ENCODE data around the gene BEND3.

BEND3 gene

DNA sequence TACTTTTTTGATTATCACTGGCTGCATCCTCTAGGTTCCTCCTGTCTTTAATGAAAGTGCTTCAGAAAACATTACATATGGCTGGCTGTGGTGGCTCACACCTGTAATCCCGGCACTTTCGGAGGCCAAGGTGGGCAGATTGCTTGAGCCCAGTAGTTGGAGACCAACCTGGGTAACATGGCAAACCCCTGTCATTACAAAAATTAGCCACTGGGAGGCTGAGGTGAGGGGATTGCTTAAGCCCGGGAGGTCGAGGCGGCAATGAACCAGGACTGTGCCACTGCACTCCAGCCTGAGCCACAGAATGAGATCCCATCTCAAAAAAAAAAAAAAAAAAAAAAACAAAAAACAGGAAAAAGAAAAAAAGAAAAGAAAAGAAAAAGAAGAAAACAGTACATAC is 35.3 kb downstream of the BEND3 start:
- DNase-seq, result no peak

DNA sequence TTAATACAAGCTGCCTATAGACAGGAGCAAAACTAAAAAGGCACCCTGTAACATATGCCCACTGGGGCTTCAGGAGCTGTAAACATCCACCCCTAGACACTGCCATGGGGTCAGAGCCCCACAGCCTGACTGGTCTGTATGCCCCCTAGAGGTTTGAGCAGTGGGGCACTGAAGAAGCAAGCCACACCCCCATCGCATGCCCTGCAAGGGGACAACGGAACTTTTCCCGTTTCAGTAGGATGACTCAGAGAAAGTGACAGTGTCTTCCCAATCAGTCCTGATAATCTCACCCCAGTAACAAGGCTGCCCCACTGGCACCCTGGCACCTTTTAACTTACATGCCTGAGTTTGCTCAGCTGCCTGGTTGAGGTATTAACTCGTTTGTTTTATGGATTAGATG is 35.9 kb downstream of the BEND3 start:
- no peak for DNase-seq

DNA sequence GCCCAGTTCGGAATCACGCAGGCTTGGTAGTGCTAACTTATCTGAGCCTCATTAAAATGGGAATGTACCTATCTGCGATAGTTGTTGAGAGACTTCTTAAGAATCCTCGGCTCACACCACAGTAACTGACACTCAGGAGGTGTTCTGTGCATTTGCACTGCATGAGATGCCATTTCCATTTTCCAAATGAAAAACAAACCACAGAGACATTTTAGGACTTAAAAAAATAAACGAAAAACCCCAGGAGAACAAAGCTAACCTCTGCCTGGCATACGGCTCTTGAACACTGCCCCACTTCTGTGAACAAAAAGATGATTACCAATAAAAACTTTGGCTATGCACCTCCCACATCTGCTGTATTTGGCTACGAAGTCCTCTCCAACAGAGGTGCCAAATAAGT is 37.6 kb downstream of the BEND3 start:
- DNase-seq, result no peak

DNA sequence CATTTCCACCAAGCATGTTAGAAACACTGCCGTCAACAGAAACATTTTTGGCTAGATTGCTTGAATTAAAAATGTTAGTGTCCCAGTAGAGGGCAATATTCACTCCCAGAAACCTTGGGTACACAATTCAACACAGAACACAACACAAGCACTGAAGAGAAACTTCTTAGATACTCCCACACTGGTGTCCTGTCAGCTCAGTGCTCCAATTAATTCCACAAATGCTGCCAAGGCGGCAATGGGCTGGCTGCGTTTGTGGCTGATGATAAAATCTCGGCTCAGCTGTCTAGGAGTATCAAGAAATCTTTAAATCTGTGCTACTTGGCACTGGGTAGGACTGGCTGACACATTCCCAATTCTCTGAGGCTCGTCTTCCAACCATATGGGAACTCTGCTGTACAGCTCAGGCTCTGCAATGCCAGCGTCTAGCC is 39.3 kb downstream of the BEND3 start:
- DNase-seq, result no peak

DNA sequence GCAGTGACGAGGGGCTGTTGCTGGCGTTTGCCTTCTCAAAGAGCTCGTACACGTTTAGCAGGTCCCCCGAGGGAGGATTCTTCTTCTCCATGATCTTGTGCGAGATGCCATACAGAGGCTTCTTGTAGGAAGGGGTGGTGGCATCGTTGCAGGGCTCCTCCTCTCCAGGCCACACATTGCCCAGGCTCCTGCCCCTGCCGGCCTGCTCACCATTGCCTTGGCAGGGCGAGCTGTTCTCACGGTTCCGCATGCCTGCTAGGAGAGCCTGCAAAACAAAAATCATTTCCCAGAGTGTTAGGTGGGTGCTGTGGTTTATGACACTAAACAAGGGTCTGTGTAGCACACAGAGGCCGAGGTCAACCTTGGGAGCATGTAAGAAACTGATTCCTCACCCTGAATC is 44.6 kb downstream of the BEND3 start:
- no peak for DNase-seq

DNA sequence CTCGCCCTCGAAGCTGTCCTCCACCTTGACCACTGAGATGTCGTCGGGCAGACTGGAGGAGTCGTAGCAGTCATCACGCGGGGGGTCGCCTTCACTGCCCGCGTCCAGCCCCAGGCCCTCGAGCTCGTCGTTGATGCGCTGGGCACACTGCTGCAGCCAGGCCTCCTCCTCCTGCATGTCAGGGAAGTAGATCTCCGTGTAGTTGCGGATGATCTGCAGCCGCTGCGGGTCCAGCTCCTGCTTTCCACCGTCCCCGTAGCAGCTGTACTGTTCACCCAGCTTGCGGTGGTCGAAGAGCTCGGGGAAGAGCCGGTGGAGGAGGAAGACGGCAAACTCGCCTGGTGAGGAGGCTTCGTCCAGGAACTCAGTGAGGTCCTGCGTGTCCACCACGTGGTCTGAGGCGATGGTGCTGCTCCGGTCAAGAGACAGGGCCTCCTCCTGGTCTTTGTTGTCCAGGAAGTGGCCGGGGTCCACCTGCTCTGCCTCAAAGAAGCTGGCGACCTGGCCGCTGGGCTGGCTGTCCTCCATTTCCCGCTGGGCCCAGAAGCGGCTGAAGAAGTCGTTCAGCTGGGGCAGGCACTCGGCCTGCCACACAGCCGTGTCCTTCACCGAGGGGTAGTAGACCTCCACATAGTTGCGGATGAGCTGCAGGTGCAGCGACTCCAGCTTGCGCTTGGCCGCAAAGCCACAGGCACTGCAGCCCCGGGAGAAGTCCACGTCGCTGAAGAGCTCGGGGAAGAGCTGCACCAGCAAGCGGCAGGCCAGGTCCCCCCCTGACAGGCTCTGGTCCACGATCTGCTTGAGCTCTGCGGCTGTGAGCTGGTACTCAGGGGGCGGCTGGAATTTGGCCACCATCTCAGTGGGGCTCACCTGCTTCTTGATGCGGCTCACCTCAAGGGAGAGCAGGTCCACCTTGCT is 45.4 kb downstream of the BEND3 start:
- no peak for DNase-seq

DNA sequence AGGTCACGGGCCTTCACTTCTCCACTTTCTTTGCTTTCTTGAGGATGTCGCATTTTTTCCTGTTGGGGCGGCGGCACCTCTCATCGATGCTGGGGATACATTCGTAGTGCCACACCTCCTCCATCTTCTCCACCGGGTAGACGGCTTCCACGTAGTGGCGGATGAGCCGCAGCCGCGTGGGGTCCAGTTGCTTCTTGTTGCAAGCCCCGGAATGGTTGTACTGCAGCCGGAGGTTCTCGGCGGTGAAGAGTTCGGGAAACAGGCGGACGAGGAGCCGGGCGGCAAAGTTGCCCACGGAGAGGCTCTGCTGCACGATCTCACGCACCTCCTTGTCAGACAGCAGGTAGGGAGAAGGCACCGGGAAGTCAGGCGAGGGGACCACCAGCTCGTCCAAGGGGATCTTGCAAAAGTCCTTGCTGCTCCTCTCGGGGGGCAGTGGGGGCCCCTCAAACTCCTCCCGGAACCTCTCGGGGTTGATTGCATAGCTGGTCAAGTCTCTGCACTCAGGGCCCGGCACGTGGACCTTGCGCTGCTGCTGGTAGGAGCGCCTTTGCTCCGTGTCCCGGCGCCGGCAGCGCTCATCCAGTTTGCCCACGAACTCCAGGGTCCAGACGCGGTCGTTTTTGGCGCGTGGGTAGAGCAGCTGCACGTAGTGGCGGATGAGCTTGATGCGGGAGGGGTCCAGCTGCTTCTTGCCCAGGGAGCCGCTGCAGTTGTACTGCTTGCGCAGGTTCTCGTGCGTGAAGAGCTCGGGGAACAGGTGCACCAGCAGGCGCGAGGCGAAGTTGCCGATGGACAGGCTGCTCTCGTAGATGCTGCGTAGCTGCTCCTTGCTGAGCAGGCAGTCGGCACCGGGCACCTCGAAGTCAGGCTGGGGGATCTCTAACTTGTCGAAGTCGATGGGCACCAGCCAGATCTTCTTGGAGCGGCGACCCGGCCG is 46.4 kb downstream of the BEND3 start:
- DNase-seq, result no peak

DNA sequence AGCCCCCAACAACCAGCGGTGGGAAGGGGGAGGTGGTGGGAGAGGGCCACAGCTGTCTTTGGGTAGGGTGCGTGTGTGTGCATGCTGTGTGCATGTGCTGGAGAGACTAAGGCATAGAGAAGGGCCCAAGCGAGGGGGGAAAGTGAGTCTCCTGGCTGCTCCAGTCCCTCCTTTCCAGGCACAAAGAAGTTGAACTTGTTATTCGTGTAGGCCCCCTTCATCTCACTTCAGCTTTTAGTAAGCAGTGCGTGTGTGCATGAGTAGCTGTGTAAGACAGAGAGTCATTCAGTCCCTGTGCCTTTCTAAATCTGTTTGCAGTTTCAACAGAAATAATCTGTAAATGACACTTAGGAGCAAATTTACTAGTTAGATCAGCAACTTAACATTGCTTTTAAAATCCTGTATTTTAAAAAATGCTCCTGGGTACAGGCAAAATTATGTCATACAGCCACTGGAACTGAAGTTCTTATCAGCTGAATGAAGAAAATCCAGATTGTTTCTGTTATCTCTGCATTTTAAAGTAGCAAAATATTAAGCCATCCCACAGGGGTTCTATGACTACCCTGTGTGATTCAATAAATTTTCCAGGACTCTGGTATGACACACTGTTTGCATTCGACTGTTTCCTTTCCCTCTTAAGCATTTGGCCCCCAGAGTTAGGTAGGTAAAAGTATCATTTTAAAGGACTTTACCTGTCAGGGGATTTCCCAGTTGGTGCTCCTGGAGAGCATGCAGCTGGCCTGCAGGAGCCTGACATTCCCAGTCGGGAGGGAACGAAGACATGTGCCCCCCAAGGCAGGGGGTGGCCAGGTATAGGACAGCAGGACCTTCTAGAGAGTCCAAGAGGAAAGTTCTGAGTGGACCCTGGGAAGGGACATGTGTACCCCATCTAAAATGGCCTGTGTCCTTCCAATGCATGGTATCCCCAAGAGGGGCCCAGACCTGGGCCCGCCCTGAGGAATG is 48.3 kb downstream of the BEND3 start:
- no peak for DNase-seq

DNA sequence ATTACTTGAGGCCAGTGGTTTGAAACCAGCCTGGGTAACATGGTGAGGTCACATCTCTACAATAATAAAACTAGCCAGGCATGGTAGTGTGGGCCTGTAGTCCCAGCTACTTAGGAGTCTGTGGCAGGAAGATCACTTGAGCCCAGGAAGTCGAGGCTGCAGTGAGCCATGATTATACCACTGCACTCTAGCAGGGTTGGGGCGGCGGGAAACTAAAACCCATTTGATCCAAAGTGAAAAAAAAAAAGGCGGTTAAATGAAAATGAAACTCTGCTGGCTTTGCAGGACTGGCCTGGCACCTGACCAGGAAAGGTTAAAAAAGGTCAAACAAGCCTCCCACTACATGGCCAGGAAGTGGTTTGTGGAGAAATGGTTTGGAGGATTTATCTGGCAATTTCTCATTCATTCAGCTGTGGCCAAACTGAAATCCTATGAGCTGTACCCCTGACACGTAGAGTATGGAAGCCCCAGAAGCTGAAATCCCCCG is 50.7 kb downstream of the BEND3 start:
- DNase-seq, result peak; percentile 21

DNA sequence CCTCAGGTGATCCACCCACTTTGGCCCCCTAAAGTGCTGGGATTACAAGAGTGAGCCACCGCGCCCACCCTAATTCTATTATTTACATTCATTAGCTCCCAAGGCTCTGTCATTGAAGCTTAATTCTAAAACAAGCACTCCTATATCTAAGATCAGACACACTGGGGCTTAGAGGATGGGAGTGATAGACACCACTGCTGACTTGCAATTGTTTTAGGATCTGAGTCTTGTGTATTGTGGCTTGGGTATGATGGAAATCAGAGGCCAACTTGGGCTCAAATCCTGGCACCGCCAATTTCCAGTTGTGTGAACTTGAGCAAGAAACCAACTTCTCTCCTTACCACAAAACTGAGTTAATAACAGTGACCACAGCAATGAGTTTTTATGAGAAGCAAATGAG is 52.6 kb downstream of the BEND3 start:
- DNase-seq, result no peak

DNA sequence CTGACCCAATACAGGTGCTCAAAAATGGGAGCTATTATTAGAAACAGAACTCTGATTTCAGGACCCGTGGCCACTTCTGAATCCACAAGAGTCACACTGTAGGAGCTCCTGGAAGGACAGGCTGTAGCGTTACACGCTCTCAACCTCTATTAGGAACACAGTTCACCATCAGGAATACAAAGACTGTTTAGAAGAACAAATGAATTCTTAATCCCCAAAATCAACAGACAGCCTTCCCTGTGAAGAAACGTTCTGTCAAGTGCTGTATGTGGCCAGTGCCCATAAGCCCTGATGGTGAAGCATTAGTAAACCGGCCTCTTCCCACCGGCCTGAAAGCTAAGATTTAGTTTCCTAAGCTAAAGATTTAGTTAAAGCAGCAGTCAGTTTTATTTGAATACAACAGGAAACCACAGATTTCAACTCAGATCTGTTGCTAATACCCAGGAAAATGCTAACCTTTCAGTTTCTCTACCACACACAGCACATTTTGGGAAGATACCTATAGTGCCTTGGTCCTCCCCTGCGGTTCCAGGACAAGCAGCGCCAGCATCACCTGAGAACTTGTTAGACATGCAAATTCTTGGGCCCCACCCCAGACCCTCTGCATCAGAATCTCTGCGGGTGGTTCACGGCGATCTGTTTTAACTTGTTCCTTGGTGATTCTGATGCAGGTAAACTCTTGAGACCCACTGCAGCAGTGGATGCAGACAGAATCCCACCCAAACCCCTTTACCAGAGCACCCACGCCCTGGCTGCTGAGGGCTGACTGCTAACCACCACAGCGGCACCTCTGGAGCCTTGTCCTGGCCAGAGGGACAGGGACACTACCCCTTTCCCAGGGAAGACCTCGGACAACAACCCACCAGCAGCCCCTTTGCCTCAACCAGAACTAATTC is 53.9 kb downstream of the BEND3 start:
- DNase-seq, result peak; percentile 22

DNA sequence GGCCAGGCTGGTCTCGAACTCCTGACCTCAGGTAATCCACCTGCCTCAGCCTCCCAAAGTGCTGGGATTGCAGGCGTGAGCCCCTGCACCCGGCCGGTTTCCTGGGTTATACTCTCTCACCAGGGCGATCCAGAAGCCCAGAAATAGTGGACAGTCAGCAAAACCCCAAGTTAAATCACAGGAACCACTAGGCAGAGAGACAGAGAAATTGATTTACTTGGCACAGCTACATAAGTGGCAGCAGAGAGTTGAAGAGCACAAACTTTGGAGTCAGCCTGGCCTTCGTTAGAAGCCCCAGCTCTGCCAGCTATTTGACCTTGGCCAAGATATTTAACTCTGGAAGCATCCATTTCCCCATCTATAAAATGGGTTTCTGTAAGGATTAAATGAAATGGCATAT is 54.6 kb downstream of the BEND3 start:
- no peak for DNase-seq

DNA sequence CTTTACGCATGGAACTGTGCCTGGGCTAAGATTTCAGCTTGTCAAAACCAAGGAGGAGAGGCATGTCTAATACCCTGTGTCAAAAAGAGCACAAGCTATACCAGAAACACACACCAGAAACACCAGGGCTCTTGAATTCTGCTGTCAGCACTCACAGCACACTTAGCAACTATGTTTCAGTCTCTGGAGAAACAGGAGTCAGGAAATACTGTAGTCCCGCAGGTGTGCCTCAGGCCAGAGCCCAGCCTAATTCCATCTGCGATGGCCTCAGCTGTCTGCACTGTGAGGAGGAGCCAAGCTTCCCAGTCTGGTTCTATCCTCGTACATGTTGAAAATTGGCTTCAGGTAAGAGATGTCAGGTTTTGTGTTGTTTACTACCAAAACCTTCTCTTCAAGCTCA is 55.7 kb downstream of the BEND3 start:
- no peak for DNase-seq

DNA sequence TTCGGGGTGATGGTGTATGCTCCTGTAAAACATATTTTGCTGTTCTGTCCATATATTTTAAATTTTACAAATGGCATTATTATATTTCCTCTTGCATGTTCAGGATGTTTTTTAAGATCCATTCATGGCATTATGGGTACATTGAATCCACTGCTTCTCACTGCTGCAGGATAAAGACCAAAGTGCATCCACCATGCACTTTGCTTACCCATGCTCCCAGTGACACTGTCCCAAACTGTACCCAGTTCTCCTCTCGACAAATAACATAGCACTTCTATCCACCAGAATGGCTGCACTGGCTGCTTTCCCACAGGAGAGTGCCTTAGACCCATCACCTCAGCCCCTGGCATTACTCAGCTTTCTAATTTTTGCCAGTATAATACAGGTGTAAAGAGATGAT is 57.6 kb downstream of the BEND3 start:
- no peak for DNase-seq

DNA sequence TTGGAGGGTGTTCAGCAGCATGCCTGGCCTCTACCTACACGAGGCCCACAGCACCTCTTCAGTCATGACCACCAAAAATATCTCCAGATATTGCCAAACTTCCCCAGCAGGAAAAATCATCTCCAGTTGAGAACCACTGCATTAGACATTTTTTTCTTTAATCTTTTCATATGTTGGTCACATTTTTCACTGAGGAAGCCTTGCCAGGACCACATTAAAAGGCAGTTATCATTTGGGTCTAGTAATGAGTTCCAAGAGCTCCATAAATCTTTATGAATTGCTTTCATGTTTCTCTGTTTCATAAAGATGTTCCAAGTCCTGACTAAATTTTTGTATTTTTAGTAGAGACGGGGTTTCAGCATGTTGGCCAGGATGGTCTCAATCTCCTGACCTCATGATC is 58.5 kb downstream of the BEND3 start:
- no peak for DNase-seq

DNA sequence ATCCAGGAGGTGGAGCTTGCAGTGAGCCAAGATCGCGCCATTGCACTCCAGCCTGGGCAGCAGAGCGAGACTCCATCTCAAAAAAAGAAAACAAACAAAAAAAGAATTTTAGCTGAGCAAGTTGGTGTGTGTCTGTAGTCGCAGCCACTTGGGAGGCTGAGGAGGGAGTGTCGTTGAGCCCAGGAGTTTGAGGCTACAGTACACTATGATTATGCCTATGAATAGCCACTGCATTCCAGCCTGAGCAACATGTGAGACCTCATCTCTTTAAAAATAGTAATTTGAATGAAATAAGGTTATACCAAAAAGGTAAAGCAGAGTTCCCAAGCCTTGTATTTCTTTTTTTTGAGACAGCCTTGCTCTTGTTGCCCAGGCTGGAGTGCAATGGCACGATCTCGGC is 67.5 kb downstream of the BEND3 start:
- DNase-seq, result no peak

DNA sequence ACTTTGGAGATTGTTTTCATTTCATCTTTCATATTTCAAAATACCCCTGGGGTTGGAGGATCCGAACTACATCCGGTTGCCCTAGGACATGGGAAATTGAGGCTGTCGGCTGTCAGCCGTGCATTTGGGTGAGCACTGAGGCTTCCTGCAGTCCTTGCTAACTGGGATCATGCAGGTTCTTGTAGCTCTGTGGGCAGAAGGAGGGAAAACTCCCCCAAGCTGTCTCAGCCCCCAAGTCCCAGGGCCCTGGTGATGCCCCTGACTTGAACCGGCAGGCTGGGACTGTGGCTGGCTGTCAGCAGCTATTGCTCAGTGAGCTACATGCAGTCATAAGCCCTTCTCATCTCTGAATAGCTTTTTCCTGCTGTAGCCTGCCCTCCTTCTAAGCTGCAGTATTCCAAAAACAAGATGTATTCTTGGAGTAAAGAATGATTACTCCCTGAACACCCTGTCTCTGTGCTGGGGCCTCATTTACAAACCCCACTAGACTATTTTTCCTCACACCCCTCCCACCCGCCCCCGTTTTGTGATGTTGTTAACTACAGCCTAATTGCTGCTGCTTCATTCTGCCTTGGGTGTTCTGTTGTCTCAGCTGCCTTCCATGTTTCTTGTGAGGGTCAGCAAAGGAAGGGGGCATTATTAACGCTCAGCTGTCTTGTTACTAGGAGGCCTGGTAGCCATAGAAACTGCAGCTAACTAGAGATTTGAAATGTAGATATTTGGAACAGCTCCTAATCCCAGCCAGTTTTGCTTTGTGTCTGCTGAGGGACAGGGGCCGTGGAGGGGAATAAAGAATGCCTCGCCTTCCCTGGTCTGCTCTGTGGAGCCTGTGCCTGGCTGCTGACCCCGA is 69.3 kb downstream of the BEND3 start:
- DNase-seq, result no peak

DNA sequence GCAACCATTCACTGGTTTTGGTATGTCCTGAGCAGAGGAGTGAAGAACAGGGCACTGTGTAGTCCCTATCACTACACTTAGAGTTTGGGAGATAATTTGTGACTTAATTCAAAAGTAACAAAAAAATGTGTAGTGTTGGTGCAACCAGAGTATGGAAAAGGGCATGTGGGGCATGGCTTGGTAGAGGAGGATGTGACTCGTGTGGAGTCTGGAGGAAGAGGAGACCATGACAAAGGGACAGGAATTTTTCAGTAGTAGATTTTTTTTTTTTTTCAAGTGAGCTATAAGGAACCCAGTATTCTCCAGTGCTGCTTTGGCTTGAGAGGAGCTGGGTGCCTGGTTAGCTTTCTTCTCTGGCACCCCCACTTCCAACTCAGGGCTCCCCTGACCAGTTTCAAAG is 82.2 kb downstream of the BEND3 start:
- DNase-seq, result no peak

DNA sequence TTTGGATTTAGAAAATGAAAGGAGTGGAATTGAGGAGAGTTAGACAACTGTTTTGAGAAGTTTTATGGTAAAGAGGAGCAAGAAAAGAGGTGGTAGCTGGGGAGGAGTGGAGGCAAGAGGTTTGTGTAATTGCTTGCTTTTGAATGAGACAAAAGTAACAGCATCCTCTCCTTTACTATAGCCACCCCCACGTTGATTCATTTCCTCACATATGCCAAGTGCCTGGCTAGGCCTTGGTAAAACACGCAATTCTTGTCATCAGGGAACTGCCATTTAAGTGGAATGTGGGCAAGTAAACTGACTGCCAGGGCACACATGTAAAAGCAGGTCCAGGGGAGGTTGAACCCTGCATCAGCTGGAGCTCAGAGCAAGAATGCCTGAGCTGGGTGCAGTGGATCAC is 83.3 kb downstream of the BEND3 start:
- DNase-seq, result no peak

DNA sequence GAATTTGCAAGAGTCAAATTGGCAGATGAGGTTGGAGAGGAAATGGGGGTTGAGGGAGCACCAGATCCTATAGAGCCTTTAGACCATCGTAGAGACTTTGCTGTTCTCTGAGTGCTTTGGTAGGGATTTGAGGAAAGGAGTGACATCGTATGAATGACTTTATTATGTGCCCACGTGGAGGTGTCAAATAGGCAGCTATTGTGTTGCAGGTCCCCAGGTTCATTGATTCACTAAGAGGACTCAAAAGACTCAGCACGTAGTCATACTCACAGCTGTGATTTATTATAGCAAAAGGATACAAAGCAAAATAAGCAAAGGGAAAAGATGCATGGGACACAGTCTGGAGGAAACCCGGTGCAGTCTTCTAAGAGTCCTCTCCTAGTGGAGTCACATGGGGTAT is 85.2 kb downstream of the BEND3 start:
- DNase-seq, result no peak
